Measurements from ENCODE around the gene SLC22A14. TPM values are rescaled to one million over a fixed set of nuclear protein-coding genes. Genes with fewer than 3 reads are reported as not detected.
"Not testable (repeated sequence)": the region's sequence is repeated elsewhere in the genome, so short reads cannot be mapped to it uniquely, and the experiment has no call there.

SLC22A14 gene
- total RNA-seq, 4 donors from 2014 or later = 0.23 TPM; not detected in 3

DNA sequence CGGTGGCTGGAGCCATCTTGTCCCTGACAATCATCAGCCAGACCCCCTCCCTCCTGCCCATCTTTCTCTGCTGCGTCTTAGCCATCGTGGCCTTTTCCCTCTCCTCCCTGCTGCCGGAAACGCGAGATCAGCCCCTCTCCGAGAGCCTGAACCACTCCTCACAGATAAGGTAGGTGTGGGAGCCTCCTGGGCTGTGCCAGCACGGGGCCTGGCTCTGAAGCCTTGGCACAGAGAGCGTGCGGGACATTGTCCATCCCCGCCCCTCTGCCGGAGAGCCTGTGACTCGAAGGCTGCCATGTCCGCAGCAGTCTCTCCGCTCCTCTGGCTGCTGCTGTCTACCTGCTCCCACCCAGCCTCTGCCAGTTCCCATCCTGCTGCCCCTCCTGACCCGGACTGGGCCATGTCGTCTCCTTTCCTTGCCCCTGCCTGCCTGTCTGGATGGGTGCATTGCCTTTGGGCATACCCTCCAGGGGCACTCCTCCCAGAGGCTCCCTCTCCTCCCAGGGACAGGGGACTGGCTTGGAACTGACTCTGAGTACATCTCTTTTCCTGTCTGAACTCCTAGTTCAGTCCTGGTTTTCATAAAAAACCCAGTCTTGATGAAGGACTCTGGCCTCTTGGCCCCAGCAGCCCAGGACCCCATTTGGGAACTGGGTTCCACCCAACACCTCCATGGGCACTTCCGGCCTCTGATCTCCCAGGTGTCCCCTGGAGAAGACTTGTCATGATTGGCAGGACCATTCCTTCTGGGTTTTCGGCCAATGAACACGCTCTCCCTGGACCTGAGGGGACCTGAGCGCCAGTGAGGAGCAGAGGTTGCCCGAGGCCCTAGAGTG lies 34.5 kb downstream of the SLC22A14 start:
- Histone ChIP-seq H3K9me3 (peaks cover 0 to 5% (median 0%) of the 10 kb centered on the region in 4 donors), H3K4me3 (no peak overlapping the region), H3K27me3 (no peaks in the 10 kb centered on the region), H3K27ac (replicated peaks in 1 of 4) (no peak overlapping the region), H3K36me3 (no peaks in the 10 kb centered on the region), H3K4me1 (no peaks in the 10 kb centered on the region)
- no peak for TF ChIP-seq POLR2AphosphoS5 (IDR thresholded peaks at IDR 0.05)
- TF ChIP-seq, protein P1, sequence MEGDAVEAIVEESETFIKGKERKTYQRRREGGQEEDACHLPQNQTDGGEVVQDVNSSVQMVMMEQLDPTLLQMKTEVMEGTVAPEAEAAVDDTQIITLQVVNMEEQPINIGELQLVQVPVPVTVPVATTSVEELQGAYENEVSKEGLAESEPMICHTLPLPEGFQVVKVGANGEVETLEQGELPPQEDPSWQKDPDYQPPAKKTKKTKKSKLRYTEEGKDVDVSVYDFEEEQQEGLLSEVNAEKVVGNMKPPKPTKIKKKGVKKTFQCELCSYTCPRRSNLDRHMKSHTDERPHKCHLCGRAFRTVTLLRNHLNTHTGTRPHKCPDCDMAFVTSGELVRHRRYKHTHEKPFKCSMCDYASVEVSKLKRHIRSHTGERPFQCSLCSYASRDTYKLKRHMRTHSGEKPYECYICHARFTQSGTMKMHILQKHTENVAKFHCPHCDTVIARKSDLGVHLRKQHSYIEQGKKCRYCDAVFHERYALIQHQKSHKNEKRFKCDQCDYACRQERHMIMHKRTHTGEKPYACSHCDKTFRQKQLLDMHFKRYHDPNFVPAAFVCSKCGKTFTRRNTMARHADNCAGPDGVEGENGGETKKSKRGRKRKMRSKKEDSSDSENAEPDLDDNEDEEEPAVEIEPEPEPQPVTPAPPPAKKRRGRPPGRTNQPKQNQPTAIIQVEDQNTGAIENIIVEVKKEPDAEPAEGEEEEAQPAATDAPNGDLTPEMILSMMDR (IDR thresholded peaks at IDR 0.05) = no peak
- no peak for TF ChIP-seq POLR2A (IDR thresholded peaks at IDR 0.05; ENCODE audit: low read depth)
- no peak for TF ChIP-seq EP300 (IDR thresholded peaks at IDR 0.05)
- DNase-seq (ENCODE audit: extremely low spot score) = peak; percentile 90
- intact Hi-C loops (cut with DNase I) = no loop called here
- 87% methylated on average over 16 of the region's 22 CpGs for WGBS

DNA sequence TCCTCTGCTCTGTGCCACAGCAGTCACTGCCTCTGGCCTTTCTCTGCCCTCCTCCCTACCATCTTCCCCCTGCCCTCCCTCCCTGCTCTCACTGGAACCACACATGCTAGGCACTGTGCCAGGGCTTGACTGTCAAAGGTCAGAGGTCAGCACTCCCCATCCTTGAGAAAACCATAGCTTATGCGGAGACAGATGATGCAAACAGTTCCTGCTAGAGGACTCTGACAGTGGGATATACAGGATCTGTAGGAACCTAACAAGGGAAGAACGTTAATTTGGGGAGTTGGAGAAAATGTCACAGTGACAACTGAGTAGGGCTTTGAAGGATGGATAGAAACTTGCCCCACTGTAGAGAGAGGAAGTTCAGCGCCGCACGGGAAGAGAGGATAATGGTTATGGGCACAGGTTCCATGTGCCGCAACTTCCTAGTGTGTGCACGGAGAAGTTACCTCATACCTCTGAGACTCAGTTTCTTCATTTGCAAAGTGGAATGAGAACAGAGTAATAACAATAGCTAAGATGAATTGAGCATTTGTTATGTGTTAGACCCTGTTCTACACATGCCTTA lies 35.2 kb downstream of the SLC22A14 start:
- DNase-seq (ENCODE audit: extremely low spot score) = no peak
- Histone ChIP-seq H3K27ac (replicated peaks in 1 of 4) (no peak overlapping the region), H3K4me3 (no peak overlapping the region), H3K36me3 (no peaks in the 10 kb centered on the region), H3K9me3 (peaks cover 0 to 5% (median 0%) of the 10 kb centered on the region in 4 donors), H3K27me3 (no peaks in the 10 kb centered on the region), H3K4me1 (no peaks in the 10 kb centered on the region)
- intact Hi-C loops (cut with DNase I) = no loop called here
- TF ChIP-seq EP300 (IDR thresholded peaks at IDR 0.05) (no peak), POLR2AphosphoS5 (IDR thresholded peaks at IDR 0.05) (no peak)
- TF ChIP-seq, protein P1 (IDR thresholded peaks at IDR 0.05) = no peak
- 58% methylated on average over 7 of the region's 7 CpGs for WGBS

DNA sequence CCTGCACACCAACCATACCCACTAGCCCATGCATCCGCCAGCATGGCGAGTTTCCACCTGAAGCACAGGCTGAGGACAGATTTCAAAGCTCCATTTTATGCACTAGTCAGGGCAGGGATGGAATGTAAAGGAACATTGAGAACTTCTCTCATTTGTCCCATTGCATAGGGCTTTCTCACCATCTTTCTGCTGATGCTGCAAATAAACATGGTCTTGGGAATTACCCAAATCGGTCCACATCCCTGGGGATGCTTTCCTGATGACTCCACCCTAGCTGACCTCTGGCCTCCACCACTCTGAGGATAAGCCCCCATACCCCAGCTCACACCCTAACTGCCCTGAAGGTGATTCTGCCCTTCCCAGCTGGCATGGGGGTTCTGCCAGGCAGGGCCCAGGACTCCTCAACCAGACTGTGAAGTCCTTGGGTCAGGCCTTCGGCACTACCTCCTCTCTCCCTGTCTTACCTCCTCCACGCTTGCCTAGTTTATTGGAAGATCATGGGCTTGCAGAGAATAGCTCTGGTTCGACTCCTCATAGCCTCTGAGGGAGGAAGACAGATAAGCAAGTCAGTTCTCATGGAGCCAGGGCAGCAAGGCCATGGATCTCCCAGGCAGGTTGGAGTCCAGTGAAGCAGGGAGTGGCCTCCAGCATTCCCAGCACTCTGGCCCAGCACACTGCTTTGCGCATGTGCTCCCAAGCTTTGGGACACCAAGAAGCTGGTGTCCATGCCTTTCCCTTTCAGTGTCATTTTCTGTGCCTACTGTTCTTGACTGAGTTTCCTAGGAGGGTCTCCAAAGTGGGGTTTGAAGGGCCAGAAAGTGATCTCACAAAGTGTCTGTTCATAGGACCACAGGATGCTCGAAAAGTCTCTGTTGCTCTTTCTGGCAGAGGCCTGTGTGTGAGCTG lies 36.9 kb downstream of the SLC22A14 start:
- Histone ChIP-seq H3K27me3 (no peaks in the 10 kb centered on the region), H3K27ac (replicated peaks in 1 of 4) (no peak overlapping the region), H3K9me3 (peaks cover 0 to 5% (median 0%) of the 10 kb centered on the region in 4 donors), H3K4me3 (no peak overlapping the region), H3K36me3 (no peaks in the 10 kb centered on the region), H3K4me1 (no peaks in the 10 kb centered on the region)
- TF ChIP-seq, protein P1 (IDR thresholded peaks at IDR 0.05) = no peak
- TF ChIP-seq POLR2A (IDR thresholded peaks at IDR 0.05; ENCODE audit: low read depth) (no peak), POLR2AphosphoS5 (IDR thresholded peaks at IDR 0.05) (no peak), EP300 (IDR thresholded peaks at IDR 0.05) (no peak)
- peak; percentile 60 for DNase-seq (ENCODE audit: extremely low spot score)
- intact Hi-C loops (cut with DNase I) = no loop called here
- WGBS = 91% methylated on average over 8 of the region's 8 CpGs

DNA sequence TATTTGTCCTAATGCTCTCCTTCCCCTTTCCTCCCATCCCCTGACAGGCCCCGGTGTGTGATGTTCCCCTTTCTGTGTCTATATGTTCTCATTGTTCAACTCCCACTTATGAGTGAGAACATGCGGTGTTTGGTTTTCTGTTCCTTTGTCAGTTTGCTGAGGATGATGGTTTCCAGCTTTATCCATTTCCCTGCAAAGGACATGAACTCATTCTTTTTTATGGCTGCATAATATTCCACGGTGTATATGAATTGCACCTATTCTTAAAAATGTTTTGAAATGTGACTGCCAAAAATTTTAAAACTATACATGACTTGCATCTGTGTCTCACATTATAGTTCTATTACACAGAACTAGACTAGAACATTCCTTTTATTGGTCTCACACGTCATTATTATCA lies 38.5 kb downstream of the SLC22A14 start:
- H3K9me3 ChIP-seq; intact Hi-C loops (cut with DNase I); H3K4me3 ChIP-seq; H3K4me1 ChIP-seq; H3K36me3 ChIP-seq; H3K27ac ChIP-seq (replicated peaks in 1 of 4); H3K27me3 ChIP-seq: not testable (repeated sequence)
- DNase-seq (ENCODE audit: extremely low spot score) = peak; percentile 10
- 91% methylated on average over 4 of the region's 4 CpGs for WGBS

DNA sequence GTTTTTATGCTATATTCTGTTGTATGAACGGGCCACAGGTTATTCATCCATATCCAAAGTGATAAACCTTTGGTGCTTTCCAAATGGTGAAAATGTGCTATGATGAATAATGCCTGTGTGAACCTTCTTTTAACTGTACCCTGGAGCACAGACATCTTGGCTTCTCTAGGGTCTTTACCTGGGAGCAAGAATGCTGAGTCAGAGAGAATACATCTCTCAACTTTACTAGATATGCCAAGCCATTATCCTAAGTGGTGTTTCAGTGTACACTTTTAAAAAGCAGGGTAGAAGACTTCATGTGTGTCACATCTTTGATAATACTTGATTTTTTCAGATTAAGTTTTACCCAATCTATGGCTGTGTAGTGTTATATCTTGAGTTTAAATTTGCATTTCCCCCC lies 41.0 kb downstream of the SLC22A14 start:
- H3K36me3 ChIP-seq = no peaks in the 10 kb centered on the region
- WGBS = 100% methylated on average over 1 of the region's 1 CpG
- TF ChIP-seq POLR2A (IDR thresholded peaks at IDR 0.05; ENCODE audit: low read depth) (no peak), POLR2AphosphoS5 (IDR thresholded peaks at IDR 0.05) (no peak), EP300 (IDR thresholded peaks at IDR 0.05) (no peak)
- TF ChIP-seq, protein P1 (IDR thresholded peaks at IDR 0.05) = no peak
- peak; percentile 55 for DNase-seq (ENCODE audit: extremely low spot score)
- no peak overlapping the region for H3K4me3 ChIP-seq
- H3K27me3 ChIP-seq = peaks cover 0 to 8% (median 0%) of the 10 kb centered on the region in 4 donors
- no peak overlapping the region for H3K27ac ChIP-seq (replicated peaks in 1 of 4)
- H3K4me1 ChIP-seq = no peaks in the 10 kb centered on the region
- peaks cover 0 to 5% (median 0%) of the 10 kb centered on the region in 4 donors for H3K9me3 ChIP-seq
- intact Hi-C loops (cut with DNase I) = no loop called here
